H1 (cell line): ENCODE results near the gene MAGI1. TPM values are rescaled to one million over a fixed set of nuclear protein-coding genes. Genes with fewer than 3 reads are reported as not detected.

ENCODE experiments used
- CTCF ChIA-PET: fragments of 300-600 bp; sonication (Branson Sonifier 250); formaldehyde crosslinking; loops from one replicate; lab custom pipeline; 2021; ENCODE audit not compliant: partially characterized antibody; lab: Charles Lee
- POLR2A ChIA-PET: fragments of 300-600 bp; sonication (Branson Sonifier 250); formaldehyde crosslinking; loops from one replicate; lab custom pipeline; 2021; ENCODE audit warnings: inconsistent platforms; ENCODE audit not compliant: partially characterized antibody; lab: Charles Lee
- DNase-seq, 2 experiments: peaks; one replicate each; pipeline versions ENCODE4 v3.0.0 to v3.0.0-alpha.2; 2010 to 2022; ENCODE audit warnings: low spot score in 2 of 2, low read depth in 1 of 2, mixed read lengths in 1 of 2
- FAIRE-seq: peaks from 2 replicates; lab custom pipeline; 2011; peaks lifted over from hg19 to GRCh38; lab: Jason Lieb, UNC
- H2AFZ ChIP-seq: 2 replicates; pipeline ENCODE4 v1.8.1; 2012; ENCODE audit warnings: low read length, inconsistent platforms
- H2AK5ac ChIP-seq: 2 replicates; pipeline ENCODE4 v1.6.1; 2013; ENCODE audit warnings: low read depth, low read length
- H2BK120ac ChIP-seq: replicated peaks from 2 replicates; pipeline ENCODE3; 2013; ENCODE audit warnings: low read depth, low read length, inconsistent platforms
- H2BK12ac ChIP-seq: 2 replicates; pipeline ENCODE4 v1.6.1; 2013; ENCODE audit warnings: low read depth, low read length
- H2BK15ac ChIP-seq: 2 replicates; pipeline ENCODE4 v1.6.1; 2013; ENCODE audit warnings: low read length
- H2BK20ac ChIP-seq: 2 replicates; pipeline ENCODE4 v1.6.1; 2013; ENCODE audit warnings: low read length
- H2BK5ac ChIP-seq: 2 replicates; pipeline ENCODE4 v1.6.1; 2013; ENCODE audit warnings: low read depth, low read length
- H3K14ac ChIP-seq: 2 replicates; pipeline ENCODE4 v1.6.1; 2013; ENCODE audit warnings: inconsistent platforms; ENCODE audit not compliant: insufficient read length
- H3K18ac ChIP-seq: 2 replicates; pipeline ENCODE4 v1.6.1; 2013; ENCODE audit warnings: low read length; ENCODE audit errors: extremely low read depth
- H3K23ac ChIP-seq: 2 replicates; pipeline ENCODE4 v1.6.1; 2013; ENCODE audit warnings: inconsistent platforms; ENCODE audit not compliant: insufficient read length
- H3K23me2 ChIP-seq: 2 replicates; pipeline ENCODE4 v1.6.1; 2013; ENCODE audit warnings: low read depth, low read length
- H3K27ac ChIP-seq: 2 replicates; pipeline ENCODE4 v1.6.1; 2011; ENCODE audit warnings: low read depth, low read length, inconsistent platforms
- H3K27me3 ChIP-seq, 4 experiments: replicated peaks in 1 of 4; 1 replicate in 1 of 4; 2 replicates in 3 of 4; pipeline versions ENCODE4 v1.6.1 to v1.8.1; 2011 to 2013; ENCODE audit warnings: low read length in 3 of 4, mild to moderate bottlenecking in 3 of 4, inconsistent platforms in 2 of 4, mixed read lengths in 2 of 4, moderate library complexity in 1 of 4; ENCODE audit not compliant: control insufficient read depth in 3 of 4, insufficient read depth in 3 of 4; ENCODE audit errors: extremely low read depth in 1 of 4
- H3K36me3 ChIP-seq, 4 experiments: 2 replicates each; pipeline versions ENCODE4 v1.6.1 to v1.8.1; 2011 to 2013; ENCODE audit warnings: mild to moderate bottlenecking in 4 of 4, low read length in 3 of 4, moderate library complexity in 2 of 4, control low read depth in 1 of 4, inconsistent platforms in 1 of 4; ENCODE audit not compliant: insufficient read depth in 4 of 4, control insufficient read depth in 2 of 4
- H3K4ac ChIP-seq: replicated peaks from 2 replicates; pipeline ENCODE3; 2013; ENCODE audit warnings: low read length, low read depth, mixed read lengths, inconsistent platforms; ENCODE audit not compliant: insufficient read length
- H3K4me1 ChIP-seq, 4 experiments: replicated peaks in 1 of 4; 1 replicate in 1 of 4; 2 replicates in 3 of 4; pipeline versions ENCODE4 v1.6.1 to v1.8.1; 2011 to 2013; ENCODE audit warnings: low read length in 3 of 4, inconsistent platforms in 2 of 4, mixed read lengths in 1 of 4; ENCODE audit not compliant: insufficient read depth in 4 of 4, control insufficient read depth in 3 of 4
- H3K4me2 ChIP-seq, 2 experiments: 2 replicates each; pipeline versions ENCODE4 v1.6.1 to v1.8.1; 2011 to 2013; ENCODE audit warnings: low read depth in 2 of 2, low read length in 2 of 2, control low read depth in 1 of 2, inconsistent platforms in 1 of 2, mild to moderate bottlenecking in 1 of 2; ENCODE audit not compliant: insufficient read depth in 1 of 2
- H3K4me3 ChIP-seq, 4 experiments: fragments of 200-600, 300-600 bp in 1 of 4; sonication (generic), shearing (Covaris generic), sonication (Bioruptor Twin) in 1 of 4; 2 replicates each; pipeline versions ENCODE4 v1.5.1 to v1.8.1; 2011 to 2016; ENCODE audit warnings: low read length in 4 of 4, low read depth in 3 of 4, control low read depth in 2 of 4, inconsistent platforms in 2 of 4, mild to moderate bottlenecking in 2 of 4, mixed read lengths in 1 of 4, moderate library complexity in 1 of 4; ENCODE audit not compliant: insufficient read depth in 2 of 4; ENCODE audit errors: extremely low read depth in 1 of 4
- H3K56ac ChIP-seq: replicated peaks from 2 replicates; pipeline ENCODE3; 2013; ENCODE audit warnings: low read depth, mild to moderate bottlenecking, mixed read lengths, low read length, inconsistent platforms; ENCODE audit not compliant: insufficient read length
- H3K79me1 ChIP-seq: 2 replicates; pipeline ENCODE4 v1.6.1; 2013; ENCODE audit warnings: low read depth, low read length, control low read depth
- H3K79me2 ChIP-seq, 2 experiments: 2 replicates each; pipeline versions ENCODE4 v1.6.1 to v1.8.1; 2012 to 2013; ENCODE audit warnings: low read length in 2 of 2, mild to moderate bottlenecking in 2 of 2, inconsistent platforms in 1 of 2; ENCODE audit not compliant: insufficient read depth in 2 of 2, control insufficient read depth in 1 of 2
- H3K9ac ChIP-seq, 4 experiments: replicated peaks in 1 of 4; 1 replicate in 1 of 4; 2 replicates in 3 of 4; pipeline versions ENCODE4 v1.6.1 to v1.8.1; 2011 to 2013; ENCODE audit warnings: low read depth in 3 of 4, low read length in 3 of 4, control low read depth in 2 of 4, mild to moderate bottlenecking in 2 of 4, moderate library complexity in 2 of 4, inconsistent platforms in 1 of 4; ENCODE audit errors: extremely low read depth in 1 of 4
- H3K9me3 ChIP-seq, 2 experiments: 2 replicates each; pipeline versions ENCODE4 v1.6.1 to v1.8.1; 2012 to 2013; ENCODE audit warnings: mild to moderate bottlenecking in 2 of 2, moderate library complexity in 2 of 2, control low read depth in 1 of 2, inconsistent platforms in 1 of 2, low read depth in 1 of 2, low read length in 1 of 2, mixed read lengths in 1 of 2; ENCODE audit not compliant: insufficient read depth in 2 of 2
- H4K20me1 ChIP-seq, 2 experiments: replicated peaks in 1 of 2; 2 replicates each; pipeline versions ENCODE3 to v1.8.1; 2011 to 2013; ENCODE audit warnings: inconsistent platforms in 2 of 2, low read length in 2 of 2, mild to moderate bottlenecking in 1 of 2; ENCODE audit not compliant: insufficient read depth in 2 of 2, control insufficient read depth in 1 of 2
- H4K5ac ChIP-seq: 2 replicates; pipeline ENCODE4 v1.6.1; 2013; ENCODE audit warnings: low read length, low read depth, mixed read lengths, inconsistent platforms; ENCODE audit not compliant: insufficient read length
- H4K8ac ChIP-seq: 2 replicates; pipeline ENCODE4 v1.8.0; 2013; ENCODE audit warnings: mild to moderate bottlenecking, moderate library complexity, low read length, inconsistent platforms; ENCODE audit not compliant: insufficient read depth; ENCODE audit errors: extremely low read depth
- H4K91ac ChIP-seq: replicated peaks from 2 replicates; pipeline ENCODE3; 2013; ENCODE audit warnings: low read length, mixed read lengths, inconsistent platforms; ENCODE audit not compliant: insufficient read length
- CTBP2 ChIP-seq: IDR thresholded peaks from 2 replicates; pipeline ENCODE4 v1.7.0; 2011; ENCODE audit warnings: borderline replicate concordance, mild to moderate bottlenecking, moderate library complexity, mixed read lengths, low read length; ENCODE audit not compliant: insufficient read depth, insufficient read length
- EGR1 ChIP-seq: IDR thresholded peaks from 2 replicates; pipeline ENCODE4 v1.6.1; 2011; ENCODE audit warnings: low read depth, low read length, borderline replicate concordance
- KDM4A ChIP-seq: IDR thresholded peaks from one replicate; pipeline ENCODE4 v1.7.1; 2012; ENCODE audit warnings: low read depth, mild to moderate bottlenecking, moderate library complexity, low read length, inconsistent platforms; ENCODE audit not compliant: severe bottlenecking
- WGBS, 2 experiments: shearing (Covaris generic) in 1 of 2; methylation state at CpG; one replicate each; pipeline versions ENCODE4 v1.1.6 to v1.1.7; 2013 to 2015; ENCODE audit warnings: low lambda C conversion rate in 2 of 2, mixed read lengths in 2 of 2, inconsistent platforms in 1 of 2, low coverage in 1 of 2, missing lambda C conversion rate in 1 of 2; ENCODE audit not compliant: insufficient replicate concordance in 2 of 2, insufficient coverage in 1 of 2, insufficient read length in 1 of 2; ENCODE audit errors: extremely low coverage in 1 of 2, missing lambda C conversion rate in 1 of 2; 5-methylcytosine and 5-hydroxymethylcytosine counted together
- polyA plus RNA-seq, 7 experiments: library from polyadenylated mRNA; depleted of rRNA in 3 of 7; stranded (reverse) in 5 of 7; unstranded in 2 of 7; fragments of >200 nt in 5 of 7; fragments of 200-250 nt in 2 of 7; gene quantifications; 1 replicate in 5 of 7; 2 replicates in 1 of 7; 4 replicates in 1 of 7; pipeline versions ENCODE4 v1.2.1 to v1.2.3, GENCODE V29; 2011 to 2013; ENCODE audit warnings: missing spikeins in 2 of 7, mixed read lengths in 2 of 7
- total RNA-seq: library from RNA; stranded (reverse); fragmentation: NEBNext Ultra II Directional; extraction: Animal tissue kit (Norgen Biotek cat#: 25700); gene quantifications from 2 replicates; pipeline ENCODE4 v1.2.1, GENCODE V29; 2021

MAGI1 gene
- total and polyA plus RNA-seq, 2 of the 8 experiments (the other 6 are each of a cell fraction or from before 2014, with no cell fraction given): 19.8 to 78.0 TPM

DNA sequence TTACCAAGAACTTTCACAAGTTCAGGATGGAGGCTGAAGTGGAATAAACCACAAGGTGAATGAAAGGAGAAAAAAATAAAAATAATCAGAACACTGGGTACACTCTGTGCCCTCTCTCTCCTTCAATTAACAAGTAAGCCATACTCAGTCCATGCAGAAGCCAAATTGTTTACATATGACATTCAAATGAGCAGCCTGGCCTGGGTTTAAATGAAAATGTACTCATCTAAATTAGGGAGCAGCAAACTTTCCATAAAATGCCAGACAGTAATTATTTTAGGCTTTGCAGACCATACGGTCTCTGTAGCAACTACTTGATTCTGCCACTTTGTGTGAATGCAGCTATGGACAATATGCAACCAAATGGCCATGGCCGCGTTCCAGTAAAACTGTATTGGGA lies 376.6 kb downstream of the MAGI1 start:
- Histone ChIP-seq H3K14ac (no peak overlapping the region), H4K91ac (no peak overlapping the region), H3K9me3 (no peaks in the 10 kb centered on the region), H3K23me2 (no peaks in the 10 kb centered on the region), H3K4me1 (peaks cover 0 to 7% (median 4%) of the 10 kb centered on the region in 4 experiments; a peak in 3 of 7 replicates), H3K27me3 (no peaks in the 10 kb centered on the region), H3K4me2 (no peak overlapping the region), H3K56ac (no peak overlapping the region), H3K4me3 (no peak overlapping the region), H2BK15ac (no peak overlapping the region), H3K9ac (no peak overlapping the region), H2AK5ac (no peak overlapping the region), H3K79me2 (peaks cover 0 to 8% of the 10 kb centered on the region in 2 experiments; a peak in 1 of 4 replicates), H4K8ac (no peak overlapping the region), H2BK12ac (no peak overlapping the region), H3K27ac (no peak overlapping the region), H2BK5ac (no peak overlapping the region), H2BK120ac (no peak overlapping the region), H2AFZ (no peak overlapping the region), H3K4ac (no peak overlapping the region), H4K5ac (no peak overlapping the region), H2BK20ac (no peak overlapping the region), H3K23ac (no peak overlapping the region), H3K36me3 (no peaks in the 10 kb centered on the region), H3K79me1 (no peaks in the 10 kb centered on the region), H3K18ac (no peak overlapping the region), H4K20me1 (no peaks in the 10 kb centered on the region)
- 96% methylated on average over 3 of the region's 3 CpGs; no CpG with 5 or more reads in 1 of the 2 experiments for WGBS, 2 experiments
- TF ChIP-seq CTBP2: no peak
- TF ChIP-seq KDM4A: no peak
- no peak for TF ChIP-seq EGR1
- DNase-seq (no peak), FAIRE-seq (no peak)
- POLR2A ChIA-PET: no interaction called here
- CTCF ChIA-PET: interaction anchor here (0.6 kb wide), 1 partner anchor 13 kb away, joined by 3 read pairs; no protein-coding TSS in a partner anchor
